ENCODE results near the gene OR5B21.

The OR5B21 gene

DNA sequence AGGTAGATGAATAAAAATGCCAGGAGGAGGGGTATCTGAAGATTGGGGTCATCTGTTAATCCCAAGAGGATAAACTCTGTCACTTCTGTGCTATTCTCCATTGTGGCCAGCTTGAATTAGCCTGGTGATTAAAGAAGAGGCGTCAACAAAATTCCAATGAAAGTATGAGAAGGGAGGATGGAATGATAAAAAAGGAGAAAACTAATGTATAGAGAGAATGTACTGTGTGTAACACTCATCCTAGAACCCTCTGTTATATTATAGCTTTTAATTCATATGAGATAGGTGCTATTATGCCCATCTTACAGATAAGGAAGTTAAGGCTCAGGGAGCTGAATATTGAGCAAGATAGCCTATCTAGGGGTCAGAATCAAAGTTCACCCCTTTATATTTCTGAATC is at the start of gene OR5B21:
OR5B21 (minus strand) TSS at position 101 of the 400 bp plus-strand sequence; CDS start at position 101, 0 bp downstream.
- Histone ChIP-seq H3K4me3 (no peak within 1 kb of the TSS), H3K27ac (no peak within 1 kb of the TSS)
- TF ChIP-seq, protein P1, sequence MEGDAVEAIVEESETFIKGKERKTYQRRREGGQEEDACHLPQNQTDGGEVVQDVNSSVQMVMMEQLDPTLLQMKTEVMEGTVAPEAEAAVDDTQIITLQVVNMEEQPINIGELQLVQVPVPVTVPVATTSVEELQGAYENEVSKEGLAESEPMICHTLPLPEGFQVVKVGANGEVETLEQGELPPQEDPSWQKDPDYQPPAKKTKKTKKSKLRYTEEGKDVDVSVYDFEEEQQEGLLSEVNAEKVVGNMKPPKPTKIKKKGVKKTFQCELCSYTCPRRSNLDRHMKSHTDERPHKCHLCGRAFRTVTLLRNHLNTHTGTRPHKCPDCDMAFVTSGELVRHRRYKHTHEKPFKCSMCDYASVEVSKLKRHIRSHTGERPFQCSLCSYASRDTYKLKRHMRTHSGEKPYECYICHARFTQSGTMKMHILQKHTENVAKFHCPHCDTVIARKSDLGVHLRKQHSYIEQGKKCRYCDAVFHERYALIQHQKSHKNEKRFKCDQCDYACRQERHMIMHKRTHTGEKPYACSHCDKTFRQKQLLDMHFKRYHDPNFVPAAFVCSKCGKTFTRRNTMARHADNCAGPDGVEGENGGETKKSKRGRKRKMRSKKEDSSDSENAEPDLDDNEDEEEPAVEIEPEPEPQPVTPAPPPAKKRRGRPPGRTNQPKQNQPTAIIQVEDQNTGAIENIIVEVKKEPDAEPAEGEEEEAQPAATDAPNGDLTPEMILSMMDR (IDR thresholded peaks at IDR 0.05), result no peak
- DNase-seq (ENCODE audit: low spot score), result no peak

GRCh38 chr11:58549644-58550043 is 41.7 kb upstream of the OR5B21 start:
- DNase-seq (ENCODE audit: low spot score), result no peak
- no peak overlapping the region for H3K4me3 ChIP-seq
- TF ChIP-seq, protein P1 (IDR thresholded peaks at IDR 0.05), result no peak
- no peak overlapping the region for H3K27ac ChIP-seq

DNA sequence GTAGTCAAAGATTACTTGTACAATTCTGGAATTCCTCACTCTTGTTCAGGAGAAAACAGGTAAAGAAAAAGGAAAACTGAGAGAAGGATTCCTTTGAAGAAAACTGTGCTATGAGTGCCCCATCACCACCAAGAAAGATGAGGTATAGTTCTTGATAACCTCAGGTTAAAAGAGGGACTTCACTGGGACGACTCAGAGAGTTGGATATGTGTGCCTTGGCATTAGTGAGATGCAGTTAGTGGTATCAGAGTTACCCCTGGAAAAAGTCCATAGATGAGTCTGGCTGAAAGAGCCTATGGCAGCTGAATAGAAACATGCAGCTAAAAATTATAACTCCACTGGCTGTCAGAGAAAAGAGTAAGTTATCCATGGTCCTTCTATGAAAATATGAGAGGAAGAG is 38.9 kb upstream of the OR5B21 start:
- no peak for DNase-seq (ENCODE audit: low spot score)
- TF ChIP-seq, protein P1 (IDR thresholded peaks at IDR 0.05), result no peak
- H3K4me3 ChIP-seq, result no peak overlapping the region
- H3K27ac ChIP-seq, result no peak overlapping the region

DNA sequence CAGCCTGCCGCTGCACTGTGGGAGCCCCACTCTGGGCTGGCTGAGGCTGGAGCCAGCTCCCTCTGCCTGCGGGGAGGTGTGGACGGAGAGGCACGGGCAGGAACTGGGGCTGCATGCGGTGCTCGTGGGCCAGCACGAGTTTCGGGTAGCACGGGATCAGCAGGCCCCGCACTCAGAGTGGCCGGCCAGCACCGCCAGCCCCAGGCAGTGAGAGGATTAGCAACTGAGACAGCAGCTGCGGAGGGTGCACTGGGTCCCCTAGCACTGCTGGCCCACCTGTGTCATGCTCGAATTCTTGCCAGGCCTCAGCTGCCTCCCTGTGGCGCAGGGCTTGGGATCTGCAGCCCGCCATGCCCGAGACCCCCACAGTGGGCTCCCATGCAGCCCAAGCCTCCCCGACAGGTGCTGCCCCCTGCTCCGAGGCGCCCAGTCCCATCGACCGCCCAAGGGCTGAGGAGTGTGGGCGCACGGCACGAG is 24.0 kb upstream of the OR5B21 start:
- TF ChIP-seq, protein P1 (IDR thresholded peaks at IDR 0.05), result no peak
- H3K27ac ChIP-seq, result no peak overlapping the region
- no peak overlapping the region for H3K4me3 ChIP-seq
- no peak for DNase-seq (ENCODE audit: low spot score)

DNA sequence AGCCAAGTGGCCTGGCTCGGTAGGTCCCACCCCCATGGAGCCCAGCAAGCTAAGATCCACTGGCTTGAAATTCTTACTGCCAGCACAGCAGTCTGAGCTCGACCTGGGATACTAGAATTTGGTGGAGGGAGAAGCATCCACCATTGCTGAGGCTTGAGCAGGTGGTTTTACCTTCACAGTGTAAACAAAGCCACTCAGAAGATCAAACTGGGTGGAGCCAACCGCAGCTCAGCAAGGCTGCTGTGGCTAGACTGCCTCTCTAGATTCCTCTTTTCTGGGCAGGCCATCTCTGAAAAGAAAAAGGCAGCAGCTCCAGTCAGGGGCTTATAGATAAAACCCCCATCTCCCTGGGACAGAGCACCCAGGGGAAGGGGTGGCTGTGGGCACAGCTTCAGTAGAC is 22.3 kb upstream of the OR5B21 start:
- TF ChIP-seq, protein P1 (IDR thresholded peaks at IDR 0.05), result no peak
- Histone ChIP-seq H3K4me3 (no peak overlapping the region), H3K27ac (no peak overlapping the region)
- no peak for DNase-seq (ENCODE audit: low spot score)

GRCh38 chr11:58527429-58527828 is 19.5 kb upstream of the OR5B21 start:
- TF ChIP-seq, protein P1 (IDR thresholded peaks at IDR 0.05), result no peak
- no peak overlapping the region for H3K4me3 ChIP-seq
- no peak overlapping the region for H3K27ac ChIP-seq
- DNase-seq (ENCODE audit: low spot score), result no peak

DNA sequence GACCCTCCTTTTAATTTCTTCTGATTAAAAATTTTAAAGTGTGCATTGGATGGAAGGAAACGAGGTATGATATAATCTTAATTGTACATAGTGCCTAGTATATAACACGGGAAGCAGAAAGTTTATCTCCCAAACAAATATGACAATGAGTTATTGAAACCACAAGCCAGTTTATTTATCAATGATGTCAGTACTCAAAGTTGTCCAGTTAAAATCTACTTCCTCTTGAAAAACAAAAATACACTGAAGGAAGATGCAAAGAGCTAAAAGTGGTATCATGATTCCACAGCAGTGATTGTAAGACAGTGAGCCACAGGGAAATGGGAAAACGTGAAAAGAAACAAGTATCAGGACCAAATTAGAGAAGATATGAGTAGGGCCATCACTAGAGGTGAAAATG is 18.8 kb upstream of the OR5B21 start:
- Histone ChIP-seq H3K27ac (no peak overlapping the region), H3K4me3 (no peak overlapping the region)
- TF ChIP-seq, protein P1 (IDR thresholded peaks at IDR 0.05), result no peak
- DNase-seq (ENCODE audit: low spot score), result no peak
